GM10266 (cell line): ENCODE results near the gene SH3GLB2.

Experiments
- DNase-seq: peaks from one replicate; pipeline ENCODE4 v3.0.0; 2012; ENCODE audit errors: extremely low spot score
- TF ChIP-seq, protein P1 (sequence below): IDR thresholded peaks from 2 replicates; pipeline ENCODE4 v1.5.1; 2012; ENCODE audit warnings: mild to moderate bottlenecking, low read depth; ENCODE audit not compliant: control insufficient read depth, insufficient read depth; ENCODE audit errors: missing control alignments

Gene SH3GLB2

DNA sequence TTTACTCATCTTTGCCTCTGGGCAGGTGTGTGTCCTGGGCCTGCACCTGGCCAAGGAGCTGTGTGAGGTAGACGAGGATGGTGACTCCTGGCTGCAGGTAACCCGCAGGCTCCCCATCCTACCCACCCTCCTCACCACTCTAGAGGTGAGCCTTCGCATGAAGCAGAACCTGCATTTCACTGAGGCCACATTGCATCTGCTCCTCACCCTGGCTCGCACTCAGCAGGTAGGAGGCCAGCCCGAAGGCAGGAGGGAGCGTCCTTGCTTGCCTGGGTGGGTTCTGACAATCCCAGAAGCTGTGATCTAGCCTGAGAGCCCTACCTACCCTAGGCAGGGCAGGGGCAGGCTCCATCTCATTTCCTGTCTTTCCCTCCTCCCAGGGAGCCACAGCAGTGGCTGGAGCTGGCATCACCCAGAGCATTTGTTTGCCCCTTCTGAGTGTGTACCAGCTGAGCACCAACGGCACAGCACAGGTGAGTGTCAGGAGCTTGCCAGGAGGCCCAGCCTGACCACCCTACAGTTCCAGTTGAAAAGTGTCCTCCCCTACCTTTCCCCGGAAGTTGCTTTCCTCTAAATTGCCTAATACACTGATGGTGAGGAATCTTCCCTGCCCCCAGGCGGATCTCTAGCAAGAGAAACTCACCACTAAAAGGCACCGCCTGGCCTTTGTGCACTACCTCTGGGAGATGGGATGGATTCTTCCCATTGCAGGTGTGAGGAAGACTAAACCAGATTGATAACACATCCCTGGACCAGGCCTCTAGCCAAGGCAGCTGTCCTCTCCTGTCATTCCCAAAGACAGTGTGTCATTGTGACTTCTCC, 26.4 kb downstream of the SH3GLB2 start:
- TF ChIP-seq, protein P1, sequence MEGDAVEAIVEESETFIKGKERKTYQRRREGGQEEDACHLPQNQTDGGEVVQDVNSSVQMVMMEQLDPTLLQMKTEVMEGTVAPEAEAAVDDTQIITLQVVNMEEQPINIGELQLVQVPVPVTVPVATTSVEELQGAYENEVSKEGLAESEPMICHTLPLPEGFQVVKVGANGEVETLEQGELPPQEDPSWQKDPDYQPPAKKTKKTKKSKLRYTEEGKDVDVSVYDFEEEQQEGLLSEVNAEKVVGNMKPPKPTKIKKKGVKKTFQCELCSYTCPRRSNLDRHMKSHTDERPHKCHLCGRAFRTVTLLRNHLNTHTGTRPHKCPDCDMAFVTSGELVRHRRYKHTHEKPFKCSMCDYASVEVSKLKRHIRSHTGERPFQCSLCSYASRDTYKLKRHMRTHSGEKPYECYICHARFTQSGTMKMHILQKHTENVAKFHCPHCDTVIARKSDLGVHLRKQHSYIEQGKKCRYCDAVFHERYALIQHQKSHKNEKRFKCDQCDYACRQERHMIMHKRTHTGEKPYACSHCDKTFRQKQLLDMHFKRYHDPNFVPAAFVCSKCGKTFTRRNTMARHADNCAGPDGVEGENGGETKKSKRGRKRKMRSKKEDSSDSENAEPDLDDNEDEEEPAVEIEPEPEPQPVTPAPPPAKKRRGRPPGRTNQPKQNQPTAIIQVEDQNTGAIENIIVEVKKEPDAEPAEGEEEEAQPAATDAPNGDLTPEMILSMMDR, result no peak
- DNase-seq, result no peak

GRCh38 chr9:128999581-129000206, 28.4 kb downstream of the SH3GLB2 start:
- no peak for DNase-seq
- TF ChIP-seq, protein P1, result no peak

- TF ChIP-seq, protein P1, result no peak
- DNase-seq, result no peak
Observed at GRCh38 chr9:128998462-128998861, 29.7 kb downstream of the SH3GLB2 start.

DNA sequence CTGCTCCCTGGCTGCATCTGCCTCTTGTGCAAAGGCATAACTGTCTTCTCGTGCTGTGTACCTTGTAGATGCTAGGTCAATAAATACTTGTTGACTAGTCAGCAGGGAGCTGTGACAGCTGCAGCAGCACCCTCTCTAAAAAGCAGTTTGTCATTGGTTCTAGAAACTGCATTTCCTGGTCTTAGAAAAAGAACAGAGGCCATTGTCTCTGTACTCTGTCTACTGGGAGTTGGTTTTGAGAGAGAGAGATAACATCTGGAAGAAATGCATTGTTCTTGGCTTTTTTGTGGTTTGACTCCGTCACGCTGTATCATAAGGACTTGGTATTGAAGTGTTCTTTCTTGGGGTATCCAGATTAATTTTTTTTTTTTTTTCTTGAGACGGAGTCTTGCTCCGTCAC, 32.3 kb downstream of the SH3GLB2 start:
- DNase-seq, result no peak
- TF ChIP-seq, protein P1, result no peak

DNA sequence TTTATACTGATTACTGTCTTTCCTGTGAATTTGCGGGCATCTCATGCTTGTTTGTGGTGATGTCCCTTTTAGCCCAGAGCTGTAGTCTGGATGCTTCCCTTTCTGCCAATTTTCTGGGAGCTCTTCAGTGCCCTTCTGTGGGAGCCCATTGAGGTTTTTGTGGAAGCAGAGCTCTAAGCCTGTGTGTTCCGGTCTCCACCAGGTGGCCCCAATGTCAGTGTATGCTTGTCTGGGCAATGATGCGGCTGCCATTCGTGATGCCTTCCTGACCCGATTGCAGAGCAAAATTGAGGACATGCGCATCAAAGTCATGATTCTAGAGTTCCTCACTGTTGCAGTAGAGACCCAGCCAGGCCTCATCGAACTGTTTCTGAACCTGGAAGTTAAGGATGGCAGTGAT, 35.1 kb downstream of the SH3GLB2 start:
- no peak for DNase-seq
- TF ChIP-seq, protein P1, result no peak

DNA sequence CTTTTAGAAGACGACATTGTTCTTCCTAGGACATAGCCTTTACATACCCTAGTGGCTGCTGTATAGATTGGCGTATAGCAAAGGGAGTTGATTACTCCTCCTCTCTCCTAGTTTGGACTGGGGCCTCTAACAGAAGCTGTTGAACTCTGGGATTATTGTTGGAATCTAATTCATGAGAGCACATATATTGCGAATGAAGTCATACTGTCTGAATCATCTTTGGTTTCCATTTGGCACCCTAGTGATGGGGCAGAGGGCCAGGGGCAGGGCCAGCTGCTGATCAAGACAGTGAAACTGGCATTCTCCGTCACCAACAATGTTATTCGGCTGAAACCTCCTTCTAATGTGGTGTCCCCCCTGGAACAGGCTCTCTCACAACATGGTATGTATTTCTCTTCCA, 40.3 kb downstream of the SH3GLB2 start:
- DNase-seq, result no peak
- TF ChIP-seq, protein P1, result no peak

GRCh38 chr9:128986671-128987070, 41.5 kb downstream of the SH3GLB2 start:
- no peak for DNase-seq
- TF ChIP-seq, protein P1, result no peak
